Smooth muscle cell of trachea (primary cell): ENCODE data around the gene SDHB. TPM values are rescaled to one million over a fixed set of nuclear protein-coding genes. Genes with fewer than 3 reads are reported as not detected.

Source experiments
- total RNA-seq: library from RNA; depleted of rRNA; stranded (reverse); fragments of >200 nt; gene quantifications from 2 replicates; pipeline ENCODE4 v1.2.1, GENCODE V29; 2014

SDHB gene
- 97.8 and 146 TPM in 2 replicates for total RNA-seq

DNA sequence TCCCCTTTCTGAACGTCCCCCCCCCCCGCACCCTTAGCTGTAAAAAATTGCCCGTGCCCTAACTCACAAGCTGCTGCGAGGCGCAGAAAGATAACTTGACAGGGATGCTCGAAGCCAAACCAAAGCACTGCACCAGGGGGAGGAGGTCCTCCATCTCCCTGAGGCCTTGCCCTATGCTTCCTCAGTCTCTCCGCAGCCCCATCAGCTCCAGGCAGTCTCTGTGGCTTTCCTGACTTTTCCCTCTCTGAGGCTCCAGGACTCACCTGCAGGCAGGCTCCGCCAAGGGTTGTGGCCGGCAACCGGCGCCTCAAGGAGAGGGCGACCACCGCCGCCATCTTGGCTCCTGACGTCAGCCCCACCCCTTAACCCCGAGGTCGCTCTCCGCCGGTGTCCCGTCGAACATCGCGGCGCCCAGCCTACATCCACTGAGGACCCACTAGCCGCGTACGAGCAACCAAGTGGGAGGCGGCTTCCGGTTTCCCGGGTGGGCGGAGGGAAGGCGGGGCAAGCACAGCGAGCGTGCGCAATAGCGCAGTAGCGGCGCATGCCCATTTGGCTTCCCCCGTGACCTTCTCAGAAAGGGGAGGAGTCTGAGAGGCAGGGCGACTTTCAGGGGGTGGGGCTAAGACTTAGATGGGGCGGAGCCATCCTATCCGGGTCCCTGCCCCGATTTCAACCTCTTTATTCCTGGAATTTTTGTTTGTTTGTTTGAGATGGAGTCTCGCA, at the start of gene SDHB:
SDHB (minus strand) TSS at position 348 of the 726 bp plus-strand sequence; CDS start at position 335, 13 bp downstream.

DNA sequence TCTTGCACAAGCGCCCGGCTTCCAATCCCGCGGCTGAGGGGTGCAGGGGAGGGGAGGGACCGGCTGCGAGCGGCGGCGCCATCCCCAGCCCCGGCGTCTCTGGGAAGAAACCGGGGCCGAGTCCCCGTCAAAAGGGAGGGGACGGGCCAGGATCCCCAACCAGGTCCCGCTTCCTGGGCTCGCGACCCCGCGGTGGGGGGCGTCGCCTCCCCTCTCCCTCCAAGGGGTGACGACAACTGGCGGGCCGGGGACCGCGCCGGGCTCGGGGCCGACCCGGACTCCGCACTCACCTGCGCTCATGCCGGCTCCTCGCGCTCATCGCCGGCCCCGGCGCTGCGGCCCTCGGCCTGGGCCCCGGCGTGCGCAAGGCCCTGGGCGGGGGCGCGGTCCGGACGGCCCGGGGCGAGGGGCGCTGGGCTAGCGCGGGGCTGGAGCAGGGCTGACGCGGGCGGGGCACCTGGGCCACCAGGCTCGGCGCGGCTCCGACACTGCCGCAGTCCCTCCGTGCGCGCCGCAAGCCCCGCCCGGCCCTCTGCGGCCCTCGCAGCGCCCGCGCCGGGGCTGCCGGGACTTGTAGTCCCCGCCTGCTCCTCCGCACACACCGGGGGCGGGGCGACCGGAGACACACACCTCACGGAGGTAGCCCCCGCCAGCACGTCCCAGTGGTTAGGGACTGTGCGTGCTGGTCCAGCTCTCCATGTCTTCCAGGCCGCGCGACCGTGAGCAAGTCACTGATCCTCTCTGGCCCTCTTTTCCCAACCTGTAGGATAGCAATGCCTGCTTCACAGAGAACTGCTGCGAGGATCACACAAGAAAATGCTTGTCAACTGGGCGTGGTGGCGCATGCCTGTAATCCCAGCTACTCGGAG, 42.2 kb downstream of the SDHB start, which contains the start of gene ATP13A2:
ATP13A2 (minus strand) TSS at position 490 of the 869 bp plus-strand sequence; CDS start at position 300, 190 bp downstream.

DNA sequence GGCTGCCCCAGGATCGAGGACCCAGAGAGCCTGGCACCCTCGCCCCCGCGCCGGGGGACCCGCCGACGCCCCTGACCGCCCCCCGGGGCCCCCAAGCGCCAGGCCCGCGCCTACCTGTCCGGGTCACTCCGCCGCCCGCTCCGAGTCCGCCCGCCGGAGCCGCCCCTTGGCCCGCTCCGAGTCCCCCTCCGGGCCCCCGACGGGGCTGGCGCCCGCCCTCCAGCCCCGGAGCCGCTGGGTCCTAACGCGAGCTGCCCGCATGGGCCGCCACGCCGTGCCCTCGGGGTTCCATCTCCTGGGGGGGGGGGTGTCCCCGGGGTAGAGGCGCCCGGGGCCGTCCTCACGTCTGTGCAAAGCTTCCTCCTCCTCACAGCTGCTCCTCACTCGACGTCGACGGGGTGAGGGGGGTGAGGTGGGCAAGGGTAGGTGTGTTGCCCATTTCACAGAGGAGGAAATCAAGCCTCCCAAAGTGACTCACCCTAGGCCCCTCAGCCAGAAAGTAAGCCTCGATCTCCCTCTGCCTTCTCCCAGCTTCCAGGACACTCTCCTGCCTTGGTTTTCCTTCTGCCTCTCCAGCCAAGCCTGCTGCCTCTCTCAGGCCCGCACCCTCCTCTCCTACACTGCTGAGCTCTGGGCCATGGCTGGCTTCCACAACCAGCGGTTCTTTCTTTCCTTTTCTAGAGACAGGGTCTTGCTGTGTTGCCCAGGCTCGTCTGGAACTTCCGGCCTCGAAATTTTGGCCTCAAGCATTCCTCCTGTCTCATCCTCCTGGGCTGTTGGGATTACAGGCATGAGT, 73.2 kb downstream of the SDHB start, which contains the start of gene MFAP2:
MFAP2 (minus strand) TSS at position 148 of the 796 bp plus-strand sequence. CDS start 2,347 bp downstream, outside the sequence.

Other genes with a start within 250 kb of the SDHB start
- gene RNU1-2, start 158.1 kb downstream of the SDHB start, total RNA-seq, result under 0.01 TPM in 2 replicates
- gene CROCC, start 132.1 kb downstream of the SDHB start, total RNA-seq, result 12.4 and 22.5 TPM in 2 replicates
- 16.9 and 26.5 TPM in 2 replicates for gene MFAP2, start 73.4 kb downstream of the SDHB start, total RNA-seq
- 14.0 and 21.0 TPM in 2 replicates for gene ATP13A2, start 42.1 kb downstream of the SDHB start, total RNA-seq
- gene PADI2, start 65.4 kb upstream of the SDHB start, total RNA-seq, result under 0.01 and 0.15 TPM in 2 replicates
- not detected in 2 replicates for gene PADI1, start 151.1 kb upstream of the SDHB start, total RNA-seq
- gene PADI3, start 195.1 kb upstream of the SDHB start, total RNA-seq, result not detected in 2 replicates